H1 (cell line): ENCODE measurements around the gene GH2. TPM values are rescaled to one million over a fixed set of nuclear protein-coding genes. Genes with fewer than 3 reads are reported as not detected.

ENCODE experiments used
- CTCF ChIA-PET: fragments of 300-600 bp; sonication (Branson Sonifier 250); formaldehyde crosslinking; loops from one replicate; lab custom pipeline; 2021; ENCODE audit not compliant: partially characterized antibody; lab: Charles Lee
- POLR2A ChIA-PET: fragments of 300-600 bp; sonication (Branson Sonifier 250); formaldehyde crosslinking; loops from one replicate; lab custom pipeline; 2021; ENCODE audit warnings: inconsistent platforms; ENCODE audit not compliant: partially characterized antibody; lab: Charles Lee
- DNase-seq, 2 experiments: peaks; one replicate each; pipeline versions ENCODE4 v3.0.0 to v3.0.0-alpha.2; 2010 to 2022; ENCODE audit warnings: low spot score in 2 of 2, low read depth in 1 of 2, mixed read lengths in 1 of 2
- FAIRE-seq: peaks from 2 replicates; lab custom pipeline; 2011; peaks lifted over from hg19 to GRCh38; lab: Jason Lieb, UNC
- H2AFZ ChIP-seq: 2 replicates; pipeline ENCODE4 v1.8.1; 2012; ENCODE audit warnings: low read length, inconsistent platforms
- H2AK5ac ChIP-seq: 2 replicates; pipeline ENCODE4 v1.6.1; 2013; ENCODE audit warnings: low read depth, low read length
- H2BK120ac ChIP-seq: replicated peaks from 2 replicates; pipeline ENCODE3; 2013; ENCODE audit warnings: low read depth, low read length, inconsistent platforms
- H2BK12ac ChIP-seq: 2 replicates; pipeline ENCODE4 v1.6.1; 2013; ENCODE audit warnings: low read depth, low read length
- H2BK15ac ChIP-seq: 2 replicates; pipeline ENCODE4 v1.6.1; 2013; ENCODE audit warnings: low read length
- H2BK20ac ChIP-seq: 2 replicates; pipeline ENCODE4 v1.6.1; 2013; ENCODE audit warnings: low read length
- H2BK5ac ChIP-seq: 2 replicates; pipeline ENCODE4 v1.6.1; 2013; ENCODE audit warnings: low read depth, low read length
- H3K14ac ChIP-seq: 2 replicates; pipeline ENCODE4 v1.6.1; 2013; ENCODE audit warnings: inconsistent platforms; ENCODE audit not compliant: insufficient read length
- H3K18ac ChIP-seq: 2 replicates; pipeline ENCODE4 v1.6.1; 2013; ENCODE audit warnings: low read length; ENCODE audit errors: extremely low read depth
- H3K23ac ChIP-seq: 2 replicates; pipeline ENCODE4 v1.6.1; 2013; ENCODE audit warnings: inconsistent platforms; ENCODE audit not compliant: insufficient read length
- H3K23me2 ChIP-seq: 2 replicates; pipeline ENCODE4 v1.6.1; 2013; ENCODE audit warnings: low read depth, low read length
- H3K27ac ChIP-seq: 2 replicates; pipeline ENCODE4 v1.6.1; 2011; ENCODE audit warnings: low read depth, low read length, inconsistent platforms
- H3K27me3 ChIP-seq, 4 experiments: replicated peaks in 1 of 4; 1 replicate in 1 of 4; 2 replicates in 3 of 4; pipeline versions ENCODE4 v1.6.1 to v1.8.1; 2011 to 2013; ENCODE audit warnings: low read length in 3 of 4, mild to moderate bottlenecking in 3 of 4, inconsistent platforms in 2 of 4, mixed read lengths in 2 of 4, moderate library complexity in 1 of 4; ENCODE audit not compliant: control insufficient read depth in 3 of 4, insufficient read depth in 3 of 4; ENCODE audit errors: extremely low read depth in 1 of 4
- H3K36me3 ChIP-seq, 4 experiments: 2 replicates each; pipeline versions ENCODE4 v1.6.1 to v1.8.1; 2011 to 2013; ENCODE audit warnings: mild to moderate bottlenecking in 4 of 4, low read length in 3 of 4, moderate library complexity in 2 of 4, control low read depth in 1 of 4, inconsistent platforms in 1 of 4; ENCODE audit not compliant: insufficient read depth in 4 of 4, control insufficient read depth in 2 of 4
- H3K4ac ChIP-seq: replicated peaks from 2 replicates; pipeline ENCODE3; 2013; ENCODE audit warnings: low read length, low read depth, mixed read lengths, inconsistent platforms; ENCODE audit not compliant: insufficient read length
- H3K4me1 ChIP-seq, 4 experiments: replicated peaks in 1 of 4; 1 replicate in 1 of 4; 2 replicates in 3 of 4; pipeline versions ENCODE4 v1.6.1 to v1.8.1; 2011 to 2013; ENCODE audit warnings: low read length in 3 of 4, inconsistent platforms in 2 of 4, mixed read lengths in 1 of 4; ENCODE audit not compliant: insufficient read depth in 4 of 4, control insufficient read depth in 3 of 4
- H3K4me2 ChIP-seq, 2 experiments: 2 replicates each; pipeline versions ENCODE4 v1.6.1 to v1.8.1; 2011 to 2013; ENCODE audit warnings: low read depth in 2 of 2, low read length in 2 of 2, control low read depth in 1 of 2, inconsistent platforms in 1 of 2, mild to moderate bottlenecking in 1 of 2; ENCODE audit not compliant: insufficient read depth in 1 of 2
- H3K4me3 ChIP-seq, 4 experiments: fragments of 200-600, 300-600 bp in 1 of 4; sonication (generic), shearing (Covaris generic), sonication (Bioruptor Twin) in 1 of 4; 2 replicates each; pipeline versions ENCODE4 v1.5.1 to v1.8.1; 2011 to 2016; ENCODE audit warnings: low read length in 4 of 4, low read depth in 3 of 4, control low read depth in 2 of 4, inconsistent platforms in 2 of 4, mild to moderate bottlenecking in 2 of 4, mixed read lengths in 1 of 4, moderate library complexity in 1 of 4; ENCODE audit not compliant: insufficient read depth in 2 of 4; ENCODE audit errors: extremely low read depth in 1 of 4
- H3K56ac ChIP-seq: replicated peaks from 2 replicates; pipeline ENCODE3; 2013; ENCODE audit warnings: low read depth, mild to moderate bottlenecking, mixed read lengths, low read length, inconsistent platforms; ENCODE audit not compliant: insufficient read length
- H3K79me1 ChIP-seq: 2 replicates; pipeline ENCODE4 v1.6.1; 2013; ENCODE audit warnings: low read depth, low read length, control low read depth
- H3K79me2 ChIP-seq, 2 experiments: 2 replicates each; pipeline versions ENCODE4 v1.6.1 to v1.8.1; 2012 to 2013; ENCODE audit warnings: low read length in 2 of 2, mild to moderate bottlenecking in 2 of 2, inconsistent platforms in 1 of 2; ENCODE audit not compliant: insufficient read depth in 2 of 2, control insufficient read depth in 1 of 2
- H3K9ac ChIP-seq, 4 experiments: replicated peaks in 1 of 4; 1 replicate in 1 of 4; 2 replicates in 3 of 4; pipeline versions ENCODE4 v1.6.1 to v1.8.1; 2011 to 2013; ENCODE audit warnings: low read depth in 3 of 4, low read length in 3 of 4, control low read depth in 2 of 4, mild to moderate bottlenecking in 2 of 4, moderate library complexity in 2 of 4, inconsistent platforms in 1 of 4; ENCODE audit errors: extremely low read depth in 1 of 4
- H3K9me3 ChIP-seq, 2 experiments: 2 replicates each; pipeline versions ENCODE4 v1.6.1 to v1.8.1; 2012 to 2013; ENCODE audit warnings: mild to moderate bottlenecking in 2 of 2, moderate library complexity in 2 of 2, control low read depth in 1 of 2, inconsistent platforms in 1 of 2, low read depth in 1 of 2, low read length in 1 of 2, mixed read lengths in 1 of 2; ENCODE audit not compliant: insufficient read depth in 2 of 2
- H4K20me1 ChIP-seq, 2 experiments: replicated peaks in 1 of 2; 2 replicates each; pipeline versions ENCODE3 to v1.8.1; 2011 to 2013; ENCODE audit warnings: inconsistent platforms in 2 of 2, low read length in 2 of 2, mild to moderate bottlenecking in 1 of 2; ENCODE audit not compliant: insufficient read depth in 2 of 2, control insufficient read depth in 1 of 2
- H4K5ac ChIP-seq: 2 replicates; pipeline ENCODE4 v1.6.1; 2013; ENCODE audit warnings: low read length, low read depth, mixed read lengths, inconsistent platforms; ENCODE audit not compliant: insufficient read length
- H4K8ac ChIP-seq: 2 replicates; pipeline ENCODE4 v1.8.0; 2013; ENCODE audit warnings: mild to moderate bottlenecking, moderate library complexity, low read length, inconsistent platforms; ENCODE audit not compliant: insufficient read depth; ENCODE audit errors: extremely low read depth
- H4K91ac ChIP-seq: replicated peaks from 2 replicates; pipeline ENCODE3; 2013; ENCODE audit warnings: low read length, mixed read lengths, inconsistent platforms; ENCODE audit not compliant: insufficient read length
- HDAC2 ChIP-seq, 2 experiments: fragments of 300-600 bp in 1 of 2; sonication (generic) in 1 of 2; IDR thresholded peaks; 2 replicates each; pipeline ENCODE4 v1.6.1; 2011 to 2012; ENCODE audit warnings: low read depth in 2 of 2, low read length in 2 of 2, mild to moderate bottlenecking in 2 of 2, moderate library complexity in 2 of 2, borderline replicate concordance in 1 of 2, inconsistent platforms in 1 of 2
- POU5F1 ChIP-seq: IDR thresholded peaks from 2 replicates; pipeline ENCODE4 v1.6.1; 2011; ENCODE audit warnings: low read depth, mild to moderate bottlenecking, low read length, moderate library complexity
- SIRT6 ChIP-seq: IDR thresholded peaks from one replicate; pipeline ENCODE4 v1.7.1; 2012; ENCODE audit warnings: low read length, inconsistent platforms
- WGBS, 2 experiments: shearing (Covaris generic) in 1 of 2; methylation state at CpG; one replicate each; pipeline versions ENCODE4 v1.1.6 to v1.1.7; 2013 to 2015; ENCODE audit warnings: low lambda C conversion rate in 2 of 2, mixed read lengths in 2 of 2, inconsistent platforms in 1 of 2, low coverage in 1 of 2, missing lambda C conversion rate in 1 of 2; ENCODE audit not compliant: insufficient replicate concordance in 2 of 2, insufficient coverage in 1 of 2, insufficient read length in 1 of 2; ENCODE audit errors: extremely low coverage in 1 of 2, missing lambda C conversion rate in 1 of 2; 5-methylcytosine and 5-hydroxymethylcytosine counted together
- polyA plus RNA-seq, 7 experiments: library from polyadenylated mRNA; depleted of rRNA in 3 of 7; stranded (reverse) in 5 of 7; unstranded in 2 of 7; fragments of >200 nt in 5 of 7; fragments of 200-250 nt in 2 of 7; gene quantifications; 1 replicate in 5 of 7; 2 replicates in 1 of 7; 4 replicates in 1 of 7; pipeline versions ENCODE4 v1.2.1 to v1.2.3, GENCODE V29; 2011 to 2013; ENCODE audit warnings: missing spikeins in 2 of 7, mixed read lengths in 2 of 7
- total RNA-seq: library from RNA; stranded (reverse); fragmentation: NEBNext Ultra II Directional; extraction: Animal tissue kit (Norgen Biotek cat#: 25700); gene quantifications from 2 replicates; pipeline ENCODE4 v1.2.1, GENCODE V29; 2021

The GH2 gene
- total and polyA plus RNA-seq, 2 of the 8 experiments (the other 6 are each of a cell fraction or from before 2014, with no cell fraction given): 0.60 to 1.5 TPM

DNA sequence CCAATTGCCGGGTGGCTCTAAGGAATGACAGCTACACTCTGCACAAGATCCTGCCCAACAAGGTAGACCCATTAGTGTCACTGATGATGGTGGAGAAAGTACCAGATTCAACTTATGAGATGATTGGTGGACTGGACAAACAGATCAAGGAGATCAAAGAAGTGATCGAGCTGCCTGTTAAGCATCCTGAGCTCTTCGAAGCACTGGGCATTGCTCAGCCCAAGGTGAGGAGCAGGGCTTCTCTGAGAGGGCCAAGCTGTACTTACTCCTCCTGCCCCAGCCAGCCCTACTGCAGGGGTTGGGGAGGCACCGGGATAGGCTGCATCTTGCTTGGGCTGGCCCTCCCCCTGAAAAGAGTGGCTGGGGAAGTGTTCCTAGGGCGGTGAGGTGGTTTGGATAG, 51.5 kb downstream of the GH2 start:
- Histone ChIP-seq H3K27ac (no peak overlapping the region), H3K4me1 (peaks cover 0 to 3% (median 0%) of the 10 kb centered on the region in 4 experiments; a peak in 1 of 7 replicates), H3K56ac (no peak overlapping the region), H3K79me1 (peaks cover 16% of the 10 kb centered on the region; the same call in 1 of the 2 replicates), H3K14ac (no peak overlapping the region), H3K18ac (no peak overlapping the region), H4K20me1 (peaks cover 2 to 23% of the 10 kb centered on the region in 2 experiments), H3K4ac (no peak overlapping the region), H4K91ac (no peak overlapping the region), H2BK15ac (no peak overlapping the region), H2BK5ac (no peak overlapping the region), H3K9ac (no peak overlapping the region), H3K4me2 (no peak overlapping the region), H4K8ac (no peak overlapping the region), H2AK5ac (no peak overlapping the region), H3K4me3 (no peak overlapping the region), H2BK12ac (no peak overlapping the region), H2BK120ac (no peak overlapping the region), H3K23ac (no peak overlapping the region), H2AFZ (no peak overlapping the region), H3K27me3 (no peaks in the 10 kb centered on the region), H3K36me3 (peaks cover 44 to 69% (median 61%) of the 10 kb centered on the region in 4 experiments), H2BK20ac (no peak overlapping the region), H4K5ac (no peak overlapping the region), H3K79me2 (peaks cover 0 to 37% of the 10 kb centered on the region in 2 experiments; a peak in 3 of 4 replicates), H3K23me2 (peaks cover 8% of the 10 kb centered on the region), H3K9me3 (no peaks in the 10 kb centered on the region)
- POLR2A ChIA-PET: interaction anchor here (0.9 to 32.3 kb wide), 8 partner anchors 2 to 676 kb away, joined by 3 to 593 read pairs (median 4); partner anchors contain the start of genes CCDC47, DDX42, DDX5 and FTSJ3
- FAIRE-seq (no peak), DNase-seq (no peak)
- CTCF ChIA-PET: interaction anchor here (0.9 to 1.7 kb wide), 6 partner anchors 9 to 47 kb away, joined by 3 to 8 read pairs (median 4); no protein-coding TSS in a partner anchor
- WGBS, 2 experiments: 97% methylated on average over 5 of the region's 5 CpGs; no CpG with 5 or more reads in 1 of the 2 experiments
- TF ChIP-seq SIRT6 (no peak), HDAC2 (IDR thresholded peaks at IDR 0.05; ENCODE audit: borderline replicate concordance in 1 of 2, low read depth in 2 of 2, low read length in 2 of 2) (no peak), POU5F1 (no peak)
